Stimulated activated CD8-positive, alpha-beta memory T cell treated with anti-CD3 and anti-CD28 coated beads, Interleukin-12 subunit alpha, Interleukin-12 subunit beta, amount 100 ng/mL, for 4 hours (primary cell): Measurements from ENCODE around the gene CDK5.
"Not testable (repeated sequence)": the region's sequence is repeated elsewhere in the genome, so short reads cannot be mapped to it uniquely, and the experiment has no call there.

ENCODE experiments used
- DNase-seq: peaks from one replicate; pipeline ENCODE4 v3.0.0-alpha.2; 2020; ENCODE audit warnings: low read depth

The CDK5 gene

DNA sequence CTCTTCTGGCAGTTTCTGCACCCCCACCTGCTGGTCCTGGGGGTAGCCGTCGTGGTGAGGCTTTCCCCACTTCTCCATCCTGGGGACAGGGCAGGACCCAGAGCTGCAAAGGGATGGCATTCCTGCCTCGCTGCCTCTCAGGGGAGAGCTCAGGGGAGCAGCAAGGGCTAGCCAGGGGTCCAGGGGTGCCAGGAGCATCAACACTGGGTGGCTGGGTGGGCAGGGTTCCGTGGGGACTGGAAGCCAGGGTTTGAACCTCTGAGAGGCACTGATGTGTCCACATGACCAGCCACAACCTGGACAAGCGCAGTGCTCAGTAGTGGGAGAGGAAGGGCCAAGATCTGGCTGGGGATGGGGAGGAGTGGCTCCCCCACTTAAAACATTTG, 23.8 kb downstream of the CDK5 start:
- DNase-seq, result no peak

- DNase-seq, result no peak
These were observed 24.5 kb downstream of the CDK5 start for GRCh38 chr7:151032936-151033863.

GRCh38 chr7:151031011-151031410, 26.7 kb downstream of the CDK5 start:
- DNase-seq, result no peak

DNA sequence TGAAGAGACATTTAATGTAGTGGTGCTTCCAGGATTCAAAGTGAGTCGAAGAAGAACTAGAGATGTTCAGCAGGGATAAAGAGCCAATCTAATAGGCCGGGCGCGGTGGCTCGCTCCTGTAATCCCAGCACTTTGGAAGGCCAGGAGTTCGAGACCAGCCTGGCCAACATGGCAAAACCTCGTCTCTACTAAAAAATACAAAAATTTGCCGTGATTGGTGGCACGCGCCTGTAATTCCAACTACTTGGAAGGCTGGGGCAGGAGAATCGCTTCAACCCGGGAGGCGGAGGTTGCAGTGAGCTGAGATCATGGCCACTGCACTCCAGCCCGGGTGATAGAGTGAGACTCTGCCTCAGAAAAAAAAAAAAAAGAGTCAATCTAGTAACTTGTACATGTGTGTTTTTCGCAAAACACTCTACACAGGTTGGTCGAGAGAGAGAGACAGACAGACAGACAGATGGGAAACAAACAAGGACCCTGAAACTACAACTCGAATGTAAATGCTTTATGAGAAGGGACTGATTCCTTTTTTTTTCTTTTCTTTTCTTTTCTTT, 28.7 kb downstream of the CDK5 start:
- DNase-seq, result no peak

GRCh38 chr7:151028131-151028947, 29.4 kb downstream of the CDK5 start, which contains the start of gene ABCB8:
Gene ABCB8, plus strand, starts transcription at chr7:151028450. Its CDS starts 66 bp downstream, at chr7:151028516.
- DNase-seq, result peak; percentile 94

DNA sequence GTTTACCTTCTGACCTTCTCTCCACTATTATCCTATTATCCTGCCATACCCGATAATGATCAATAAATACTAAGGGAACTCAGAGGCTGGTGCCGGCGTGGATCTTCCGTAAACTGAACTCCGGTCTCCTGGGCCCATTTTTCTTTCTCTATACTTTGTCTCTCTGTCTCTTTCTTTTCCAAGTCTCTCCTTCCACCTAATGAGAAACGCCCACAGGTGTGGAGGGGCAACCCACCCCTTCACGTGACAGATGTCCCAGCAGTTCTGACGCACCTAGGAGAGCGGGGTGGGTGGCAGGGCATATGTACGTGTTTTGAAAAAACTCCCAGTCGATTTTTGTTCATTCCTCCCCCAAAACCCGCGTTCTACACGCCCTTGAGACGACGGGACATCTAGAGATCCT, 30.0 kb downstream of the CDK5 start:
- DNase-seq, result not testable (repeated sequence)

GRCh38 chr7:151026771-151027727, 30.6 kb downstream of the CDK5 start:
- not testable (repeated sequence) for DNase-seq

DNA sequence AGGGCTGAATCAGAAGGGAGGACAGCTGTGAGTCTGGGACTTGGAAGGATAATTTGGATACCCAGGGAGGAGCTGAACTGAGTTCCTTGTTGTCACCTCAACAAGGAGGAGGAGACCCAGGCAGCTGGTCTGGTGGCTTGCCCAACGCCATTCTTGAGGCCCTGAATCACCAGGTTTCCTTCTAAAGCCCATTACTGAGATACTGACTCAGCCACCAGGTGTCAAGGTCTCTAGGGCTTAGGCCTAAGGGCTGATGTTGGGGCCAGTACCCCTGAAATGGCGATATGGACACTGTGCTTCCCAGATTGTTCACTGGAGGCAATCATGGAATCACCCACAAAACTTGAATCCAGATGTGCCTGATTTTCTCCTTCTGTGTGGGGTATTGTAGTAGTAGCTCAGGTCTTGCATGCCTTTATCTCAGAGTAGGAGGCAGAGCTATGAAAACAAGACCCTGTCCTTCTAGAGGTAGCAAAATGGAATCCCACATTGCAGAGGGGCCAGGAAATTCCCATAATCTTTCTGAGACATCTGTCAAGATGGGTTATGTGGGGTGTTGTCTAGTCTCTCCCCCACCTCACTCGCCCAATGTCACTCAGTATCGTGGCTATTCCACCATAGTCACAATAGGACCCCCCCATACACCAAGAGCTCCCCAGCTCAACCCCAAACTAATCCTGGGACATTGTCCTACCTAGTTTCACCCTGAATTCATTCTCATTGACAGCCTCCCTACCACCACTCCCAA, 31.6 kb downstream of the CDK5 start:
- DNase-seq, result no peak

DNA sequence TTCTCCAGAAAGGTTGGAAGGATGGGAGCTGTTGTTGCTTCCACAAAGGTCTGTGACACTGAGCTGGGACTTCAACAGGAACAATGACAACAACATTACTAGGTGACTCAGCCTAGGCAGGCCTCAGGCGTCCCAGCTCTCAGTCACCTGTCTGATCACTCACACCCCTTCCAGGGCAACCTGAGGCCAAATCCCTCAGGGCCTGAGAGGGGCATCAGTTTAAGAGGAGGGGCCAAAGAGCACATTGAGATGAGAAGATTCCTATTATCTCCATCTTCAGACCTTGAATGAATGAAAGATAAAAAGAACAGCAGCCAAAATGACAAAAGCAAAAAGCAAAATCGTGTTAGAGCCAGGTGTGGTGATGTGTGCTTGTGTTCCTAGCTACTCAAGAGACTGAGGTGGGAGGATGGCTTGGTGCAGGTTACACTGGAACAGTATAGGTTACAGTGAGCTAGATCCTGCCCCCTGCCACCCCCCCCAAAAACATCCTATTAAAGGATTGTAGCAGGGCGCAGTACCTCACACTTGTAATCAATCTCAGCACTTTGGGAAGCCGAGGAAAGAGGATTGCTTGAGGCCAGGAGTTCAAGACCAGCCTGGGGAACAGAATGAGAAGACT, 33.2 kb downstream of the CDK5 start, which contains the start of gene ATG9B:
ATG9B (minus strand) TSS at position 60 of the 622 bp plus-strand sequence. CDS start 71 bp downstream, outside the sequence.
- DNase-seq, result no peak

- DNase-seq, result no peak
These were observed 34.5 kb downstream of the CDK5 start for GRCh38 chr7:151023232-151023631.

DNA sequence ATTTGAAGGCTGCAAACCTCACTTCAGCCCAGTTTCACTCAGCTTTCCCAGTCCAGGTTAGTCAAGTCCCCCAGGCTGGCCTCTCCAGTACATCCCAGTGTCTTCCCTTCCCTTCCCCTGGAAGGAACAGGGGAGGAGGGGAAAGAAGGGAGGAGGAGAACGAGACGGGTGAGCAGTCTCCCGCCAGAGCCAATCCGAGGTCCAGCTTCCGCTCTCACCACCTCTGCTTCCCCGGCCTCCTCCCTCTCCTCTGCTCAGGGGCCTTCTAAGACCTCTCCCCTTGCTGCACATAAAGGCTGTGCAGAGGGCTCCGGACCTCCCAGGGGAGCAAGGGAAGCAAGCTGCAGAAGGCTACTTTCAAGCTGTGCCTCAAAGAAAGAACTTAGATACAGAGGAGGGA, 37.5 kb downstream of the CDK5 start:
- no peak for DNase-seq

GRCh38 chr7:151019130-151019447, 38.6 kb downstream of the CDK5 start:
- DNase-seq, result no peak

DNA sequence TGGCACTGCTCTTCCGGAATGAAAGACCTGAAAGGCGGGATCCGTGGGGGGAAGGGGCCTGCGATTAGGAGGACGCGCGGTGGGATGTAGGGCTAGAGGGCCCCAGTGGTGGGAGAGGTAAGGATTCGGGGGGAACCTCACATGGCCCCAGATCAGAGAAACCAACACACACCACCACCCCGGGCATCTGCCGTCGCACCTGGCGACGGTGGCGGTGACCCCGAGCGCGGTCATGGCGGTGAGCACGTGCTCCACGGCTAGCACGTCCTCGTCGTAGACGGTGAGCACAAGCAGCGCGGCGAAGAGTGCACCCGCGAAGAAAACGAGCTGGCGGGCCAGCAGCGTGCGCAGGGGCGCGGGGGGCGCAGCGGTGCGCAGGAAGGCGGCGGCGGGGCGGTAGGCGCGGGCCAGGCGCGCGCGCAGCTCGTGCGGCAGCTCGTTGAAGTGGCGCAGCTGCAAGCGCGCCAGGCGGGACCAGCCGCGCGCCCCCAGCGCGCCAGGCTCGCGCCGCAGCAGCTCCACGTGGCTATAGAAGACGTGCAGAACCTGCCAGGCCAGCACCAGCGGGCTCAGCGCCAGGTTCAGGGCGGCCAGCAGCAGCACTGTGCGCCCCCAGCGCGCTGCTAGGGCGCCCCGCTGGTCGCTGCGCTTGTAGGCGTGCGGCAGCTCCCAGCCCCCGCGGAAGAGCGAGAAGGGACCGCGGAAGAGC, 39.1 kb downstream of the CDK5 start:
- DNase-seq, result no peak

GRCh38 chr7:151017953-151018420, 39.7 kb downstream of the CDK5 start:
- peak; percentile 69 for DNase-seq

DNA sequence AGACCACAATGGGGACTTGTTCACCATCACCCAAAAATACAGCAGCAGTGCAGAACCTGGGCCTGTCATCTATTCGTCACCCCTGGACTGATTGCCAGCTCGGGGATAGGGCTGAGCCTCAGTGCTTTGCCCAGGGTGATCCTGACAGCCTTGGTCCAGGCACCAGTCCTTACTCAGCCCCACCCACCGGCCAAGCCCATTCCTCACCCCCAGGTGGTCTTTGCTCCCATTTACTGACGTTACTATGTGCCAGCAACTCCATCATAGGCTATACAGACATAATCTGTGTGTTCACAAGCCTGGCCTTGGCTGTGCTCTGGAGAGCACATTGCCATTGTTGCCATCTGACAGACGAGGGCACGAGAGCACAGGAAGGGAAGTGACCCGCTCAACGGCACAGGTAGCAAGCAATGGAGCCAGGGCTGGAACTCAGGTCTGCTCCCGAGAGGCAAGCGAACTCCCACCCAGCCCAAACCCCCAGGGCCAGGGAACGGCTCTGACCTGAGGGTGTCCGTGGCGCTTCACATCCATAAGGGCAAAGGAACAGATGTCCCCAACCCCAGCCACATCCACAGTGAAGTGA, 40.2 kb downstream of the CDK5 start:
- DNase-seq, result no peak

DNA sequence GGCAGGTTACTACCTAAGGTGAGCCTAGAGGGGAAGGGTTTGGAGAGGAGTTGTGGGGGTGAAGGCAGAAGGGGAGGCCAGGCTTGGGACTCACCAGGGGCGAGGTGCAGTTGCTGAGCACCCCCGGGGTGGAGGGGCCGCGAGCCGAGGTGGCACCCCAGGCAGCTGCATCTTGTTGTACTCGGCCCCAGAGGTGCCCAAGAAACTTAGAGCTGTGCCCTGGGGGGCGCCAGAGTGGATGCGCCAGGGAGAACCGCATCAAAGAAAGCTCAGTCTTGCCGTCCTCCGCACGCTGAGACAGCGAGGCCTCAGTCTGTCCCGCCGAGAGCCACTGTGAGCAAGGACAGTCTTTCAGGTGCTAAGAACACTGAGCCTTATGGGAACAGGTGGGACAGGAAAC, 40.8 kb downstream of the CDK5 start:
- no peak for DNase-seq

GRCh38 chr7:151016505-151016904, 41.2 kb downstream of the CDK5 start:
- no peak for DNase-seq

GRCh38 chr7:151015967-151016366, 41.7 kb downstream of the CDK5 start:
- no peak for DNase-seq

GRCh38 chr7:151014950-151015349, 42.7 kb downstream of the CDK5 start:
- no peak for DNase-seq
